Epithelial cell of proximal tubule (primary cell): Measurements from ENCODE around the gene CDKN2B-AS1. TPM values are rescaled to one million over a fixed set of nuclear protein-coding genes. Genes with fewer than 3 reads are reported as not detected.

ENCODE experiments used
- DNase-seq: peaks from one replicate; pipeline ENCODE4 v3.0.0-alpha.2; 2011; ENCODE audit warnings: low read depth
- H3K4me3 ChIP-seq: 2 replicates; pipeline ENCODE4 v1.5.1; 2011; ENCODE audit warnings: low read depth, mild to moderate bottlenecking, low read length
- CTCF ChIP-seq: conservative IDR thresholded peaks from 2 replicates; pipeline ENCODE4 v1.5.1; 2012; ENCODE audit warnings: low read depth, mild to moderate bottlenecking, low read length
- total RNA-seq: library from RNA; depleted of rRNA; stranded (reverse); fragments of >200 nt; gene quantifications from 2 replicates; pipeline ENCODE4 v1.2.3, GENCODE V29; 2015

Gene CDKN2B-AS1
- total RNA-seq, 1 donor from 2014 or later, result not detected

GRCh38 chr9:22142671-22143070 lies 148.1 kb downstream of the CDKN2B-AS1 start:
- H3K4me3 ChIP-seq, result no peak overlapping the region
- DNase-seq, result no peak
- no peak for TF ChIP-seq CTCF

GRCh38 chr9:22143799-22144625 lies 149.4 kb downstream of the CDKN2B-AS1 start:
- TF ChIP-seq CTCF, result no peak
- no peak overlapping the region for H3K4me3 ChIP-seq
- DNase-seq, result no peak

GRCh38 chr9:22146604-22147003 lies 152.0 kb downstream of the CDKN2B-AS1 start:
- no peak for DNase-seq
- TF ChIP-seq CTCF, result no peak
- no peak overlapping the region for H3K4me3 ChIP-seq

GRCh38 chr9:22147813-22148527 lies 153.4 kb downstream of the CDKN2B-AS1 start:
- no peak overlapping the region for H3K4me3 ChIP-seq
- DNase-seq, result no peak
- no peak for TF ChIP-seq CTCF

- no peak for TF ChIP-seq CTCF
- no peak for DNase-seq
- no peak overlapping the region for H3K4me3 ChIP-seq
Observed at GRCh38 chr9:22148528-22148875, 153.9 kb downstream of the CDKN2B-AS1 start.

GRCh38 chr9:22148876-22149637 lies 154.5 kb downstream of the CDKN2B-AS1 start:
- no peak for DNase-seq

More at GRCh38 chr9:22148876-22149637, 154.5 kb downstream of the CDKN2B-AS1 start:
- no peak for TF ChIP-seq CTCF
- no peak overlapping the region for H3K4me3 ChIP-seq
